GM20000 (cell line): ENCODE measurements around the gene BPGM.

ENCODE experiments used
- DNase-seq: peaks from one replicate; pipeline ENCODE4 v3.0.0; 2012; ENCODE audit warnings: low spot score
- CTCF ChIP-seq: IDR thresholded peaks from 2 replicates; pipeline ENCODE4 v1.5.1; 2012; ENCODE audit warnings: mild to moderate bottlenecking, control low read depth; ENCODE audit errors: extremely low read depth, missing control alignments

BPGM gene

DNA sequence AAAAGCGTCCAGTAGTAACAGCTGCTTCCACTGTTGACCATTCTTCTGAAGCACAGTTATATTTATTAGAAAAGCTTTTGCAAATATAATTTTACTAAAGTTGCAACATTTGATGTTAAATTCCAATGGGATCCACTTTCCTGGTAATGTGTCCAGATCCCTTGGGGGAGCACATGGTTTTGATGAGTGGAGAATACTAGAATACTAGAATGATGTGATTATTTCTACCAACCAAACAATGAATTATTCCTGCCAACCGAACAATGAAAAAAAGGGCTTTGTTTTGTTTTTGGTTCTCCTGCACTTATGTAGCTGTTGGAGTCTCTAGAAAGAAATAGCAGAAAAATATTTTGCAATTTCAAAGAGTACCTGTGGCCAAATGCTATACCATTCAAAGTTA, 59.1 kb downstream of the BPGM start:
- TF ChIP-seq CTCF: no peak
- DNase-seq: no peak

DNA sequence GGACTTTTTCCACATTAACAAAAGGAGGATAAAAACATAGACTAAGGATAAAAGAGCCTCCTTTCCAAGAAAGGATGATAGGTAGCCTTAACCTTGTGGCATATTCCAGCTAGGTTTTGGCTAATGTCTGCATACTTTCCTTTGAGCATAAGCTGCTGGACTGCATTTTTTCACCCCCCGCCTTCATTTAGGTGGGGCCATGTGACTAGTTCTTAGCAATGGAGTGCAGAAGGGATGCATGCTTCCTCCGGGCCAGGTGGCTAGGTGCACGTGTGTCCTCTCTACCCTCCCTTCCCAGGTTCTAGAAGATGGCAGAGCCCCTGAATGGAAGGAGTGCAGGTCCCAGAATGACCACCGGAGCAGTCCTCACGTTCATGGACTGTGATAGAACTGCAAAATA, 59.8 kb downstream of the BPGM start:
- no peak for TF ChIP-seq CTCF
- no peak for DNase-seq

GRCh38 chr7:134707663-134708378, 61.2 kb downstream of the BPGM start:
- TF ChIP-seq CTCF: no peak
- no peak for DNase-seq

GRCh38 chr7:134708692-134709091, 62.0 kb downstream of the BPGM start:
- TF ChIP-seq CTCF: no peak
- no peak for DNase-seq

GRCh38 chr7:134709197-134709596, 62.5 kb downstream of the BPGM start:
- TF ChIP-seq CTCF: no peak
- DNase-seq: no peak

DNA sequence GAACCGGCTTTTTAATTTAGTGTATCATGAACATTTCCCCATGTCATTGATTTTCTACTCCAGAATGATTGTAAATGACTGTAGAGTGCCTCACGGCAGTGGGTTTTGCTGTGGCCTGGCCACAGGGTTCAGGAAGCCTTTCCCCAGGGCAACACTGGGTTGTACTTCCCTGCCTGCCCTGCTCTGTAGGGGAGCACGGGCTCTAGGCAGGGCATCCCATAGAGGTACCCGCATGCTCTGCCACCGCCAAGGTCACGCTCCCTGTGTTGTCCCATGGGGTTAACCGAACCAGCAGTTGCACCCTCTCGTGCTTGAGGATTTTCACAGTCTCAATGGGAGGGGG, 63.8 kb downstream of the BPGM start:
- no peak for TF ChIP-seq CTCF
- no peak for DNase-seq

DNA sequence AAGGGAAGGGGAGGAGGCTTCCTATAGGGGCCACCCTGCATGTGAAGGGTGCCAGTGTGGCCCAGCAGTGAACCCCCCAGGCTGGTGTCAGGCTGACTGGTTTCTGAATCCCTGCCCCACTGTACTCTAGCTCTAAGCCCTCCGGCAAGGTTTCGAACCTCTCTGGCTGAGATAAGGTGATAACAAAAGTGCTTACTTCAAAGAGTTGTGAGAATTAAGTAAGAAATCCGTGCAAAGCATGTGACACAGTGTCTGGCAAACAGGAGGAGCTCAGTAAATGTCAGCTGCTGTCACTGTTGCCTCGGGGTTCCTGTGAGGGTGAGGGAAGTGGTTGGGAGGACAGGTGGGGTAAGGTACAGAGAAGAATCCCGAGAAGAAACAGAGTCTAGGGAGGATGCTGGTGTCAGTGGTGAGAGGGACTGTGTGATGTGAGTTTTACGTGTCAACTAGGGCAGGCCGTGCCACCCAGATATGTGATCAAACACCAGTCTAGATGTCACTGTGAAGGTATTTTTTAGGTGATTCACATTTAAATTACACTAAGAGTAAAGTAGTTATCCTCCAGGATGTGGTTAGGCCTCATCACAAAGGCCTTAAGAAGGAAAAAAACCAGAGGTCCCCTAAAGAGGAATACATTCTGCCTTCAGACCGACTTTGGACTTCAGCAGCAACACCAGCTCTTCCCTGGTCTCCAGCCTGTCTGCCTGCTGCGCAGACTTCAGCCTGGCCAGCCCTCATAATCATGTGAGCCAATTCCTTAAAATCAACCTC, 64.4 kb downstream of the BPGM start:
- TF ChIP-seq CTCF: no peak
- DNase-seq: no peak
